Measurements from ENCODE around the gene MAP7D2. TPM values are rescaled to one million over a fixed set of nuclear protein-coding genes. Genes with fewer than 3 reads are reported as not detected.
"Not testable (repeated sequence)": the region's sequence is repeated elsewhere in the genome, so short reads cannot be mapped to it uniquely, and the experiment has no call there.

The MAP7D2 gene
- total RNA-seq, 1 donor from 2014 or later, result not detected

GRCh38 chrX:20141281-20142220 lies 24.8 kb upstream of the MAP7D2 start, which contains the start of gene EIF1AX:
EIF1AX (minus strand) TSS chrX:20141838; CDS start chrX:20141640, 198 bp downstream.
- H3K9ac ChIP-seq (ENCODE audit: low read depth in 1 of 3, low read length in 3 of 3), result peak within 1 kb of the TSS; percentile 88 to 97 (median 89)
- peak within 1 kb of the TSS; percentile 81 to 91 (median 85) for H3K4me3 ChIP-seq (ENCODE audit: low read length in 3 of 3)
- H3K27ac ChIP-seq (ENCODE audit: low read depth, low read length), result peak within 1 kb of the TSS; percentile 93
- peaks cover 6 to 12% (median 12%) of the 10 kb centered on the region in 3 donors for H3K4me1 ChIP-seq (ENCODE audit: control insufficient read depth in 3 of 3, insufficient read depth in 3 of 3, low read length in 3 of 3)
- peaks cover 0 to 15% (median 6%) of the 10 kb centered on the region in 3 donors for H3K36me3 ChIP-seq (ENCODE audit: control insufficient read depth in 3 of 3, insufficient read depth in 3 of 3, low read length in 3 of 3)
- no peaks in the 10 kb centered on the region for H3K9me3 ChIP-seq (ENCODE audit: control insufficient read depth in 3 of 3, low read length in 3 of 3)
- H3K27me3 ChIP-seq (ENCODE audit: control insufficient read depth in 3 of 3, insufficient read depth in 3 of 3, low read length in 3 of 3), result no peaks in the 10 kb centered on the region

GRCh38 chrX:20140420-20140819 lies 23.7 kb upstream of the MAP7D2 start:
- H3K36me3 ChIP-seq (ENCODE audit: control insufficient read depth in 3 of 3, insufficient read depth in 3 of 3, low read length in 3 of 3), result peaks cover 0 to 22% (median 9%) of the 10 kb centered on the region in 3 donors
- H3K9ac ChIP-seq (ENCODE audit: low read depth in 1 of 3, low read length in 3 of 3), result peak overlapping the region in 1 of 3 donors; percentile 97
- no peak overlapping the region for H3K27ac ChIP-seq (ENCODE audit: low read depth, low read length)
- no peaks in the 10 kb centered on the region for H3K9me3 ChIP-seq (ENCODE audit: control insufficient read depth in 3 of 3, low read length in 3 of 3)
- H3K27me3 ChIP-seq (ENCODE audit: control insufficient read depth in 3 of 3, insufficient read depth in 3 of 3, low read length in 3 of 3), result no peaks in the 10 kb centered on the region
- peaks cover 6 to 12% (median 12%) of the 10 kb centered on the region in 3 donors for H3K4me1 ChIP-seq (ENCODE audit: control insufficient read depth in 3 of 3, insufficient read depth in 3 of 3, low read length in 3 of 3)
- H3K4me3 ChIP-seq (ENCODE audit: low read length in 3 of 3), result peak overlapping the region; percentile 81 to 91 (median 85)

DNA sequence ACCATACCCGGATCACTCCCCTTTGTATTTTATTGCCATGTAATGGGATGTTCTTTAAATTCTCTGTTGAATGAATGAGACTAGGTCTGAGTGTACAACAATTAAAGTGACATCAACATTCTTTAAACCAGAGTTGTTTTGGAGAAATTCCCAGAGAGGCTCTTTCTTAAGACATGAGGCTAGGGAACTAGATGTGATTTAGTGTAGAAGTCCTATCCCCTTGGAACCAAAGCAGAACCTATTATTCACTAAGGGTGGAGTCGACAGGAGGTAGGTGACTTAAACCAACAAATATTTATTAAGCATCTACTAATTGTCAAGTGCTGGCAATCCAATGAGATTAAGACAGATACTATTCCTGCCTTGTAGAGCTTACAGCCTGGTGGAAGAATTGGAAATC lies 23.3 kb upstream of the MAP7D2 start:
- no peaks in the 10 kb centered on the region for H3K27me3 ChIP-seq (ENCODE audit: control insufficient read depth in 3 of 3, insufficient read depth in 3 of 3, low read length in 3 of 3)
- H3K36me3 ChIP-seq (ENCODE audit: control insufficient read depth in 3 of 3, insufficient read depth in 3 of 3, low read length in 3 of 3), result peaks cover 0 to 24% (median 9%) of the 10 kb centered on the region in 3 donors
- no peak overlapping the region for H3K27ac ChIP-seq (ENCODE audit: low read depth, low read length)
- H3K4me1 ChIP-seq (ENCODE audit: control insufficient read depth in 3 of 3, insufficient read depth in 3 of 3, low read length in 3 of 3), result peaks cover 6 to 12% (median 12%) of the 10 kb centered on the region in 3 donors
- no peaks in the 10 kb centered on the region for H3K9me3 ChIP-seq (ENCODE audit: control insufficient read depth in 3 of 3, low read length in 3 of 3)
- H3K9ac ChIP-seq (ENCODE audit: low read depth in 1 of 3, low read length in 3 of 3), result peak overlapping the region in 1 of 3 donors; percentile 97
- peak overlapping the region in 2 of 3 donors; percentile 85 to 91 for H3K4me3 ChIP-seq (ENCODE audit: low read length in 3 of 3)

DNA sequence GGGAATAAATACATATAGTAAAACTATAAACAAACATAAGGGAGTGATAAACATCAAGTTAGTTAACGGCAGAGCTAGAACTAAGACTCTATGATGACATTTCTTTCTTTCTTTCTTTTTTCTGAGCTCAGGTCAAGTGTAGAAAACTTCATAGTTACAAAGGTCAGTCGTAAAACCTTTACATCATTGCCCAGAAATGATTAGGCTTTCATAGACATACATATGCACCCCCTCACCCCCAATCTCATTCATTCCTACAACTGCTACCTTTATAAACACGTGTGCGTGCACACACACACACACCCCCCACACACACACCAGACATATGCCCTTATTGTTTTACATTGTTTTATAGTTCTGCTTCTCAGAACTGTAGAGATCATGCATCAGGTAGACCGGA lies 19.2 kb upstream of the MAP7D2 start:
- Histone ChIP-seq H3K4me1 (ENCODE audit: control insufficient read depth in 3 of 3, insufficient read depth in 3 of 3, low read length in 3 of 3) (peaks cover 6 to 12% (median 12%) of the 10 kb centered on the region in 3 donors), H3K4me3 (ENCODE audit: low read length in 3 of 3) (no peak overlapping the region), H3K9ac (ENCODE audit: low read depth in 1 of 3, low read length in 3 of 3) (no peak overlapping the region), H3K36me3 (ENCODE audit: control insufficient read depth in 3 of 3, insufficient read depth in 3 of 3, low read length in 3 of 3) (peaks cover 0 to 44% (median 27%) of the 10 kb centered on the region in 3 donors), H3K9me3 (ENCODE audit: control insufficient read depth in 3 of 3, low read length in 3 of 3) (no peaks in the 10 kb centered on the region), H3K27ac (ENCODE audit: low read depth, low read length) (no peak overlapping the region), H3K27me3 (ENCODE audit: control insufficient read depth in 3 of 3, insufficient read depth in 3 of 3, low read length in 3 of 3) (no peaks in the 10 kb centered on the region)

DNA sequence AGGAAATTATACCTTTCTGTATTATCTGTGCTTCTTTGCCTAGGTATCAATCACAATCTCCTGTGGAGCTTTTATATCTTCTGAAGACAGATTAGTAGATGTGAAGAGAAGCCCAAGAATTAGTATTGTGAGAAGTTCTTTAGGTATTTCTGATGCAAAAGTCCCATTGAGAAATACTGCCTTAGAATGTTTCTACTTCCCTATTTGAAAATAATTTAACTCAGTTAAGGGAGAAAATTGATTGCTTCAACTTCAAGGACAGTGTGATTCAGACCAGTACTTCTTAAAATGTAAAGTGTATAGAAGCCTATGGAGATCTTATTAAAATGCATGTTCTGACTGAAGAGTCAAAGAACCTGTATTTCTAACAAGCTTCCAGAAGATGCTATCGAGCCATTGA lies 16.0 kb upstream of the MAP7D2 start:
- H3K4me3 ChIP-seq (ENCODE audit: low read length in 3 of 3), result no peak overlapping the region
- no peak overlapping the region for H3K27ac ChIP-seq (ENCODE audit: low read depth, low read length)
- no peaks in the 10 kb centered on the region for H3K9me3 ChIP-seq (ENCODE audit: control insufficient read depth in 3 of 3, low read length in 3 of 3)
- H3K9ac ChIP-seq (ENCODE audit: low read depth in 1 of 3, low read length in 3 of 3), result no peak overlapping the region
- no peaks in the 10 kb centered on the region for H3K27me3 ChIP-seq (ENCODE audit: control insufficient read depth in 3 of 3, insufficient read depth in 3 of 3, low read length in 3 of 3)
- peaks cover 3 to 60% (median 31%) of the 10 kb centered on the region in 3 donors for H3K36me3 ChIP-seq (ENCODE audit: control insufficient read depth in 3 of 3, insufficient read depth in 3 of 3, low read length in 3 of 3)
- peaks cover 0 to 2% (median 0%) of the 10 kb centered on the region in 3 donors for H3K4me1 ChIP-seq (ENCODE audit: control insufficient read depth in 3 of 3, insufficient read depth in 3 of 3, low read length in 3 of 3)

DNA sequence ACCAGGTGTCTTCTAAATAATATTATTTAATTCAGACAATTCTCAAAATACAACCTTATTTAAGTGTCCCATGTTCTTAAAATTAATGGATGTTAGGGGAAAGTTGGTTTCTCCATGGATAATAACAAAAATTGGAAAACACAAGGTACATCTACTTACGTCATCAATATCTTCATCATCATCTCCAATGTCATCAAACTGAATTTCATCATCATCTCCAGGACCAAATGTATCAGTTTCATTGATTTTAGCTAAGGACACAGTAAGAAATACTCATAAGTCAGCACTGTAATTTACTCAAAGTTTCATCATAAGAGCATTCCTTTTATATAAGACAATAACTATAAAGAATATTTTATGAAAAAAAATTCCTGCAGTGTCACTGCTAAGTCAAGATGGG lies 13.7 kb upstream of the MAP7D2 start:
- Histone ChIP-seq H3K36me3 (ENCODE audit: control insufficient read depth in 3 of 3, insufficient read depth in 3 of 3, low read length in 3 of 3) (peaks cover 3 to 43% (median 23%) of the 10 kb centered on the region in 3 donors), H3K27ac (ENCODE audit: low read depth, low read length) (no peak overlapping the region)

GRCh38 chrX:20129547-20129946 lies 12.8 kb upstream of the MAP7D2 start:
- H3K27me3 ChIP-seq (ENCODE audit: control insufficient read depth in 3 of 3, insufficient read depth in 3 of 3, low read length in 3 of 3), result no peaks in the 10 kb centered on the region

More for the DNA sequence above, 13.7 kb upstream of the MAP7D2 start:
- Histone ChIP-seq H3K9me3 (ENCODE audit: control insufficient read depth in 3 of 3, low read length in 3 of 3) (no peaks in the 10 kb centered on the region), H3K27me3 (ENCODE audit: control insufficient read depth in 3 of 3, insufficient read depth in 3 of 3, low read length in 3 of 3) (no peaks in the 10 kb centered on the region), H3K4me3 (ENCODE audit: low read length in 3 of 3) (no peak overlapping the region), H3K4me1 (ENCODE audit: control insufficient read depth in 3 of 3, insufficient read depth in 3 of 3, low read length in 3 of 3) (no peaks in the 10 kb centered on the region), H3K9ac (ENCODE audit: low read depth in 1 of 3, low read length in 3 of 3) (no peak overlapping the region)

DNA sequence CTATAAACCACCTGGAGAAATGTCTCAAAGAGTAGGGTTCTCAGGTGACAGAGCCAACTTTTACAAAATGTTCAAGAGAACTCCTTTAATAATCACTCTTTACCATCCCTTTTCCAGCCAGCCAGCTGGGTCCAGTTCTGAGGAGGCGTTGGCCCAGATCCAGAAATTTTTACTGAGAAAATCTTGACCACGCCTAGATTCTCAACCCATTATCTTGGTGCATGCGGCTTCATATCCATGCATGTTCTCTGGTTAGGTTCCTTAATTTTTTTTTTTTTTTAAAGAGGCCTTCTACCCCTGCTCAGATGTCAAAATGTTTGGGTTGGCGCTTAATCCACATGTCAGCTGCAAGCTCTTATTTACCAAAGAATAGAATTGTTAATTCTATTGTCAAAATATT lies 12.0 kb upstream of the MAP7D2 start:
- no peaks in the 10 kb centered on the region for H3K4me1 ChIP-seq (ENCODE audit: control insufficient read depth in 3 of 3, insufficient read depth in 3 of 3, low read length in 3 of 3)
- no peak overlapping the region for H3K4me3 ChIP-seq (ENCODE audit: low read length in 3 of 3)
- H3K27me3 ChIP-seq (ENCODE audit: control insufficient read depth in 3 of 3, insufficient read depth in 3 of 3, low read length in 3 of 3), result no peaks in the 10 kb centered on the region
- H3K9me3 ChIP-seq (ENCODE audit: control insufficient read depth in 3 of 3, low read length in 3 of 3), result no peaks in the 10 kb centered on the region
- peaks cover 5 to 39% (median 22%) of the 10 kb centered on the region in 3 donors for H3K36me3 ChIP-seq (ENCODE audit: control insufficient read depth in 3 of 3, insufficient read depth in 3 of 3, low read length in 3 of 3)
- no peak overlapping the region for H3K9ac ChIP-seq (ENCODE audit: low read depth in 1 of 3, low read length in 3 of 3)
- H3K27ac ChIP-seq (ENCODE audit: low read depth, low read length), result no peak overlapping the region

More at GRCh38 chrX:20129547-20129946, 12.8 kb upstream of the MAP7D2 start:
- no peak overlapping the region for H3K27ac ChIP-seq (ENCODE audit: low read depth, low read length)
- H3K9ac ChIP-seq (ENCODE audit: low read depth in 1 of 3, low read length in 3 of 3), result no peak overlapping the region
- H3K4me3 ChIP-seq (ENCODE audit: low read length in 3 of 3), result no peak overlapping the region
- no peaks in the 10 kb centered on the region for H3K4me1 ChIP-seq (ENCODE audit: control insufficient read depth in 3 of 3, insufficient read depth in 3 of 3, low read length in 3 of 3)
- H3K9me3 ChIP-seq (ENCODE audit: control insufficient read depth in 3 of 3, low read length in 3 of 3), result no peaks in the 10 kb centered on the region
- peaks cover 5 to 43% (median 23%) of the 10 kb centered on the region in 3 donors for H3K36me3 ChIP-seq (ENCODE audit: control insufficient read depth in 3 of 3, insufficient read depth in 3 of 3, low read length in 3 of 3)

- H3K4me3 ChIP-seq (ENCODE audit: low read length in 3 of 3); H3K4me1 ChIP-seq (ENCODE audit: control insufficient read depth in 3 of 3, insufficient read depth in 3 of 3, low read length in 3 of 3); H3K9ac ChIP-seq (ENCODE audit: low read depth in 1 of 3, low read length in 3 of 3); H3K27me3 ChIP-seq (ENCODE audit: control insufficient read depth in 3 of 3, insufficient read depth in 3 of 3, low read length in 3 of 3); H3K27ac ChIP-seq (ENCODE audit: low read depth, low read length); H3K9me3 ChIP-seq (ENCODE audit: control insufficient read depth in 3 of 3, low read length in 3 of 3): not testable (repeated sequence)
- peaks cover 5 to 34% (median 10%) of the 10 kb centered on the region in 3 donors for H3K36me3 ChIP-seq (ENCODE audit: control insufficient read depth in 3 of 3, insufficient read depth in 3 of 3, low read length in 3 of 3)
These were observed 10.7 kb upstream of the MAP7D2 start for GRCh38 chrX:20127440-20127839.

- not testable (repeated sequence) for H3K9me3 ChIP-seq (ENCODE audit: control insufficient read depth in 3 of 3, low read length in 3 of 3); H3K9ac ChIP-seq (ENCODE audit: low read depth in 1 of 3, low read length in 3 of 3); H3K4me3 ChIP-seq (ENCODE audit: low read length in 3 of 3); H3K27ac ChIP-seq (ENCODE audit: low read depth, low read length); H3K27me3 ChIP-seq (ENCODE audit: control insufficient read depth in 3 of 3, insufficient read depth in 3 of 3, low read length in 3 of 3); H3K4me1 ChIP-seq (ENCODE audit: control insufficient read depth in 3 of 3, insufficient read depth in 3 of 3, low read length in 3 of 3)
- peaks cover 5 to 34% (median 7%) of the 10 kb centered on the region in 3 donors for H3K36me3 ChIP-seq (ENCODE audit: control insufficient read depth in 3 of 3, insufficient read depth in 3 of 3, low read length in 3 of 3)
These were observed 10.1 kb upstream of the MAP7D2 start for GRCh38 chrX:20126833-20127232.
